ENCODE measurements around the gene TAS1R1.

- no peak for TF ChIP-seq EZH2 (IDR thresholded peaks at IDR 0.05; ENCODE audit: low read length)
- TF ChIP-seq, protein P1, sequence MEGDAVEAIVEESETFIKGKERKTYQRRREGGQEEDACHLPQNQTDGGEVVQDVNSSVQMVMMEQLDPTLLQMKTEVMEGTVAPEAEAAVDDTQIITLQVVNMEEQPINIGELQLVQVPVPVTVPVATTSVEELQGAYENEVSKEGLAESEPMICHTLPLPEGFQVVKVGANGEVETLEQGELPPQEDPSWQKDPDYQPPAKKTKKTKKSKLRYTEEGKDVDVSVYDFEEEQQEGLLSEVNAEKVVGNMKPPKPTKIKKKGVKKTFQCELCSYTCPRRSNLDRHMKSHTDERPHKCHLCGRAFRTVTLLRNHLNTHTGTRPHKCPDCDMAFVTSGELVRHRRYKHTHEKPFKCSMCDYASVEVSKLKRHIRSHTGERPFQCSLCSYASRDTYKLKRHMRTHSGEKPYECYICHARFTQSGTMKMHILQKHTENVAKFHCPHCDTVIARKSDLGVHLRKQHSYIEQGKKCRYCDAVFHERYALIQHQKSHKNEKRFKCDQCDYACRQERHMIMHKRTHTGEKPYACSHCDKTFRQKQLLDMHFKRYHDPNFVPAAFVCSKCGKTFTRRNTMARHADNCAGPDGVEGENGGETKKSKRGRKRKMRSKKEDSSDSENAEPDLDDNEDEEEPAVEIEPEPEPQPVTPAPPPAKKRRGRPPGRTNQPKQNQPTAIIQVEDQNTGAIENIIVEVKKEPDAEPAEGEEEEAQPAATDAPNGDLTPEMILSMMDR (optimal IDR thresholded peaks at IDR 0.05 in 1 of 3, IDR thresholded peaks at IDR 0.05 in 1 of 3, conservative IDR thresholded peaks at IDR 0.05 in 1 of 3; ENCODE audit: extremely low read depth in 1 of 3, insufficient read depth in 2 of 3, low read length in 3 of 3) = no peak
Observed at GRCh38 chr1:6590046-6590445, 34.9 kb downstream of the TAS1R1 start.
